Activated CD4-positive, alpha-beta T cell treated with anti-CD3 and anti-CD28 coated beads, Interleukin-2, amount 10 ng/mL, durations not matched to agents 24 days and 14 days (primary cell): ENCODE measurements around the gene TM2D1. TPM values are rescaled to one million over a fixed set of nuclear protein-coding genes. Genes with fewer than 3 reads are reported as not detected.
A peak's percentile ranks its signal among the peaks of the same experiment; 100 is the strongest.
"Not testable (repeated sequence)": the region's sequence is repeated elsewhere in the genome, so short reads cannot be mapped to it uniquely, and the experiment has no call there.

Experiments used
- DNase-seq: peaks from one replicate; pipeline ENCODE4 v3.0.0; 2022
- H3K27ac Mint-ChIP-seq: one replicate; pipeline ENCODE4 v1.8.0; 2022; ENCODE audit warnings: mild to moderate bottlenecking, mixed read lengths
- H3K27me3 Mint-ChIP-seq: one replicate; pipeline ENCODE4 v1.8.0; 2022; ENCODE audit warnings: mixed read lengths
- H3K36me3 Mint-ChIP-seq: one replicate; pipeline ENCODE4 v1.8.0; 2022; ENCODE audit warnings: low read depth, mild to moderate bottlenecking, mixed read lengths
- H3K4me1 Mint-ChIP-seq: one replicate; pipeline ENCODE4 v1.8.0; 2021; ENCODE audit warnings: mixed read lengths
- H3K4me3 Mint-ChIP-seq: one replicate; pipeline ENCODE4 v1.8.0; 2022; ENCODE audit warnings: mild to moderate bottlenecking, moderate library complexity, mixed read lengths
- H3K9me3 Mint-ChIP-seq: one replicate; pipeline ENCODE4 v1.8.0; 2021; ENCODE audit warnings: mixed read lengths
- intact Hi-C: fragments of 100-400 bp; cut with micrococcal nuclease; formaldehyde crosslinking; loops from one replicate; pipeline ENCODE4 v1.15.1; 2023
- total RNA-seq: library from RNA; stranded (reverse); gene quantifications from 2 replicates; pipeline ENCODE4 v1.2.3, GENCODE V29; 2022

TM2D1 gene
- total RNA-seq, 1 donor from 2014 or later = 29.8 TPM

GRCh38 chr1:61741711-61742619 lies 17.0 kb upstream of the TM2D1 start, which contains the start of gene PATJ:
TSS of gene PATJ (plus strand) at chr1:61742480. CDS start at chr1:61762893, 20,413 bp downstream.
- intact Hi-C loops = loop anchor here (1.0 to 5.0 kb wide), 3 partner anchors 17 to 695 kb away; partner anchors contain the start of genes TM2D1 and USP1
- Mint-ChIP-seq H3K27me3 (no peaks in the 10 kb centered on the region), H3K36me3 (no peaks in the 10 kb centered on the region)

GRCh38 chr1:61740751-61741700 lies 16.1 kb upstream of the TM2D1 start:
- Mint-ChIP-seq H3K27ac (peak overlapping the region; percentile 8), H3K27me3 (no peaks in the 10 kb centered on the region), H3K4me3 (peak overlapping the region; percentile 93), H3K9me3 (no peaks in the 10 kb centered on the region), H3K36me3 (no peaks in the 10 kb centered on the region), H3K4me1 (peaks cover 17% of the 10 kb centered on the region)
- intact Hi-C loops = loop anchor here (5.0 kb wide), 1 partner anchor 696 kb away; the partner anchor contains the start of gene USP1
- DNase-seq = no peak

More at GRCh38 chr1:61741711-61742619, 17.0 kb upstream of the TM2D1 start, which contains the start of gene PATJ:
- Mint-ChIP-seq H3K27ac (peak within 1 kb of the TSS; percentile 88), H3K9me3 (no peaks in the 10 kb centered on the region), H3K4me1 (peaks cover 18% of the 10 kb centered on the region), H3K4me3 (peak within 1 kb of the TSS; percentile 93)
- DNase-seq = peak; percentile 89

GRCh38 chr1:61732726-61733125 lies 7.8 kb upstream of the TM2D1 start:
- Mint-ChIP-seq H3K4me1 (peaks cover 2% of the 10 kb centered on the region), H3K9me3 (peaks cover 4% of the 10 kb centered on the region), H3K27ac (no peak overlapping the region), H3K36me3 (no peaks in the 10 kb centered on the region), H3K27me3 (no peaks in the 10 kb centered on the region), H3K4me3 (no peak overlapping the region)
- no peak for DNase-seq
- intact Hi-C loops = no loop called here

- intact Hi-C loops, H3K27me3 Mint-ChIP-seq, H3K4me1 Mint-ChIP-seq, H3K27ac Mint-ChIP-seq, H3K9me3 Mint-ChIP-seq, H3K36me3 Mint-ChIP-seq, DNase-seq, H3K4me3 Mint-ChIP-seq: not testable (repeated sequence)
Measured at GRCh38 chr1:61730679-61731078, 5.7 kb upstream of the TM2D1 start.

- no peak overlapping the region for H3K27ac Mint-ChIP-seq
- H3K4me3 Mint-ChIP-seq = no peak overlapping the region
- peaks cover 8% of the 10 kb centered on the region for H3K4me1 Mint-ChIP-seq
- peaks cover 6% of the 10 kb centered on the region for H3K36me3 Mint-ChIP-seq
- H3K27me3 Mint-ChIP-seq = no peaks in the 10 kb centered on the region
- intact Hi-C loops = loop anchor here (5.0 to 10.0 kb wide), 3 partner anchors 115 to 710 kb away; partner anchors contain the start of gene USP1
- H3K9me3 Mint-ChIP-seq = peaks cover 4% of the 10 kb centered on the region
- no peak for DNase-seq
Measured at GRCh38 chr1:61727544-61727943, 2.6 kb upstream of the TM2D1 start.

- intact Hi-C loops = loop anchor here (10.0 kb wide), 1 partner anchor 650 kb away; no protein-coding TSS in a partner anchor
- peak overlapping the region; percentile 95 for H3K4me3 Mint-ChIP-seq
- H3K9me3 Mint-ChIP-seq = no peaks in the 10 kb centered on the region
- no peaks in the 10 kb centered on the region for H3K27me3 Mint-ChIP-seq
- peaks cover 14% of the 10 kb centered on the region for H3K36me3 Mint-ChIP-seq
- H3K27ac Mint-ChIP-seq = peak overlapping the region; percentile 98
- H3K4me1 Mint-ChIP-seq = peaks cover 11% of the 10 kb centered on the region
- DNase-seq = no peak
Measured at GRCh38 chr1:61724506-61724812, 482 bp downstream of the TM2D1 start.

- H3K27ac Mint-ChIP-seq, DNase-seq, H3K27me3 Mint-ChIP-seq, H3K9me3 Mint-ChIP-seq, intact Hi-C loops, H3K4me3 Mint-ChIP-seq: not testable (repeated sequence)
- Mint-ChIP-seq H3K4me1 (peaks cover 15% of the 10 kb centered on the region), H3K36me3 (peaks cover 31% of the 10 kb centered on the region)
Measured at GRCh38 chr1:61718996-61719663, 5.8 kb downstream of the TM2D1 start.

- Mint-ChIP-seq H3K4me3 (no peak overlapping the region), H3K9me3 (no peaks in the 10 kb centered on the region), H3K4me1 (peaks cover 2% of the 10 kb centered on the region), H3K27ac (no peak overlapping the region), H3K27me3 (no peaks in the 10 kb centered on the region), H3K36me3 (peaks cover 34% of the 10 kb centered on the region)
- DNase-seq = no peak
- intact Hi-C loops = no loop called here
Measured at GRCh38 chr1:61711969-61712368, 13.0 kb downstream of the TM2D1 start.

GRCh38 chr1:61711257-61711656 lies 13.7 kb downstream of the TM2D1 start:
- H3K4me1 Mint-ChIP-seq, H3K9me3 Mint-ChIP-seq, H3K4me3 Mint-ChIP-seq, DNase-seq, H3K27ac Mint-ChIP-seq, intact Hi-C loops, H3K27me3 Mint-ChIP-seq: not testable (repeated sequence)
- peaks cover 34% of the 10 kb centered on the region for H3K36me3 Mint-ChIP-seq

GRCh38 chr1:61709908-61710289 lies 15.0 kb downstream of the TM2D1 start:
- no peak for DNase-seq
- H3K27me3 Mint-ChIP-seq = no peaks in the 10 kb centered on the region
- H3K4me3 Mint-ChIP-seq = no peak overlapping the region
- peaks cover 37% of the 10 kb centered on the region for H3K36me3 Mint-ChIP-seq
- intact Hi-C loops = no loop called here
- no peak overlapping the region for H3K27ac Mint-ChIP-seq
- H3K4me1 Mint-ChIP-seq = peaks cover 2% of the 10 kb centered on the region
- H3K9me3 Mint-ChIP-seq = no peaks in the 10 kb centered on the region

- H3K27ac Mint-ChIP-seq = no peak overlapping the region
- intact Hi-C loops = no loop called here
- H3K4me3 Mint-ChIP-seq = no peak overlapping the region
- no peak for DNase-seq
- no peaks in the 10 kb centered on the region for H3K9me3 Mint-ChIP-seq
- H3K36me3 Mint-ChIP-seq = peaks cover 41% of the 10 kb centered on the region
- H3K4me1 Mint-ChIP-seq = peaks cover 2% of the 10 kb centered on the region
- H3K27me3 Mint-ChIP-seq = no peaks in the 10 kb centered on the region
Measured at GRCh38 chr1:61708953-61709907, 15.7 kb downstream of the TM2D1 start.

- Mint-ChIP-seq H3K27me3 (no peaks in the 10 kb centered on the region), H3K36me3 (peaks cover 54% of the 10 kb centered on the region), H3K9me3 (no peaks in the 10 kb centered on the region), H3K4me1 (peaks cover 3% of the 10 kb centered on the region), H3K4me3 (no peak overlapping the region), H3K27ac (peak overlapping the region; percentile 32)
- no peak for DNase-seq
- intact Hi-C loops = no loop called here
Measured at GRCh38 chr1:61699911-61700851, 24.8 kb downstream of the TM2D1 start.
